ENCODE results near the gene ADAM21. TPM values are rescaled to one million over a fixed set of nuclear protein-coding genes. Genes with fewer than 3 reads are reported as not detected.
"Not testable (repeated sequence)": the region's sequence is repeated elsewhere in the genome, so short reads cannot be mapped to it uniquely, and the experiment has no call there.

ADAM21 gene
- total RNA-seq, 1 donor from 2014 or later = not detected

- intact Hi-C loops (cut with micrococcal nuclease) = not testable (repeated sequence)
These were observed 25.6 kb downstream of the ADAM21 start for GRCh38 chr14:70477356-70478105.

GRCh38 chr14:70489579-70490200, 37.7 kb downstream of the ADAM21 start:
- intact Hi-C loops (cut with micrococcal nuclease) = no loop called here

DNA sequence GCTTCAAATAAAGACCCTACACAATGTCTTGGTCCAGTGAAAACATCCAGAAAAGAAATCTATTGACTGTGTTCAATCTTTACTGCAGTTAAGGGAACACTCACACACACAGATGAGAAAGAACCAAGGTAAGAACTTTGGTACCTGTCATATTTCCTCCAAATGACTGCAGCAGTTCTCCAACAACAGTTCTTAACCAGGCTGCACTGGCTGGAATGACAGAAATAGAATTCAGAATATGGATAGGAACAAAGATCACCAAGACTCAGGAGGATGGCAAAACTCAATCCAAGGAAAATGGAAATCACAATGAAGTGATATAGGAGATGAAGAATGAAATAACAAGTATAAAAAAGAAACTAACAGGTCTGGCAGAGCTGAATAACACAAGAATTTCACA, 46.2 kb downstream of the ADAM21 start:
- intact Hi-C loops (cut with micrococcal nuclease) = no loop called here

Other genes with a start within 250 kb of the ADAM21 start
- gene COX16, start 92.5 kb upstream of the ADAM21 start, total RNA-seq = 58.6 and 68.3 TPM in 2 replicates
- 5.2 TPM in 2 replicates for gene SYNJ2BP, start 35.1 kb upstream of the ADAM21 start, total RNA-seq
- gene ADAM20, start 82.8 kb downstream of the ADAM21 start, total RNA-seq = 0.23 and 0.41 TPM in 2 replicates
- 52.0 and 53.1 TPM in 2 replicates for gene MED6, start 148.5 kb downstream of the ADAM21 start, total RNA-seq
- 13.1 and 13.6 TPM in 2 replicates for gene TTC9, start 189.7 kb downstream of the ADAM21 start, total RNA-seq

Data from T-helper 2 cell treated with Interferon-gamma antibody and Interleukin-4, amounts not matched to agents 100 ng/mL and 5 ng/mL, for 36 hours (primary cell).